ENCODE data around the gene ELL3. TPM values are rescaled to one million over a fixed set of nuclear protein-coding genes. Genes with fewer than 3 reads are reported as not detected.
A peak's percentile ranks its signal among the peaks of the same experiment; 100 is the strongest.
"Not testable (repeated sequence)": the region's sequence is repeated elsewhere in the genome, so short reads cannot be mapped to it uniquely, and the experiment has no call there.

Gene ELL3
- total and polyA plus RNA-seq, 10 of the 15 experiments (the other 5 are each of a cell fraction or from before 2014, with no cell fraction given): 12.9 to 30.3 (median 20.2) TPM

DNA sequence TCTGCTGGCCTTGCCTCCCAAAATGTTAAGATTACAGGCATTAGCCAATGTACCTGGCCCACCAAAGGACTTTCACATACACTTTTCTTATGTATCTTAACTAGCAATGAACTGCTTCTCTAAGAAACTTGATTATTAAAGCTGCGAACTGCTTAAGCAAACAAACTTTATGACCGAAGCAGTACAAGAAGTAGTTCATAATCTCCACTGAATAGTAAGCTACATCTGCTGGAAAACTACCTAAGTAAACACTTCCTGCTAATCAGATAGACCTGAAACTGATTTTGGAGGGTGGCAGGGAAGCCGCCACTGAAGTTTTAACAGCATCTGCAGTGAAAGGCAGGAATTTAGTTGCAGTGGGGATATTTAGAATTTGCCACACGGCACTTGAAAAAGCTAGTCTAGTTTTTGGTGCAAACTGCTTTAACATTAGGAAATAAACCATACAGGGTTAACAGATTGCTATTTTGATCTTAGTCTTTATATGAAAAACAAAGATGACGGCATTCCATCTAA, 31.7 kb upstream of the ELL3 start:
- Histone ChIP-seq H3K27ac (ENCODE audit: control insufficient read depth, insufficient read depth) (peak overlapping the region; percentile 59), H3K9me3 (replicated peaks; ENCODE audit: control insufficient read depth, insufficient read depth, low read length) (no peaks in the 10 kb centered on the region), H3K4me1 (ENCODE audit: control insufficient read depth, insufficient read depth, low read length) (peaks cover 26% of the 10 kb centered on the region), H2AFZ (ENCODE audit: control insufficient read depth, low read depth, low read length) (no peak overlapping the region), H4K20me1 (ENCODE audit: control insufficient read depth, insufficient read depth) (no peaks in the 10 kb centered on the region), H3K9ac (ENCODE audit: control insufficient read depth, insufficient read depth, low read length) (no peak overlapping the region), H3K27me3 (replicated peaks in 1 of 2; ENCODE audit: control insufficient read depth in 2 of 2, insufficient read depth in 2 of 2, low read length in 1 of 2) (no peaks in the 10 kb centered on the region), H3K79me2 (ENCODE audit: control insufficient read depth, insufficient read depth, low read length) (no peaks in the 10 kb centered on the region), H3K4me2 (ENCODE audit: control insufficient read depth, insufficient read depth) (peak overlapping the region; percentile 57), H3K4me3 (peak overlapping the region; percentile 19; the same call in 1 of the 2 replicates), H3K36me3 (ENCODE audit: control insufficient read depth in 2 of 2, insufficient read depth in 2 of 2, low read length in 1 of 2) (peaks cover 10 to 29% of the 10 kb centered on the region in 2 experiments)
- in situ Hi-C loops (cut with MboI) (no loop called here), intact Hi-C loops (cut with micrococcal nuclease; ENCODE audit: unreplicated experiment) (loop anchor here (2.0 kb wide), 1 partner anchor 32 kb away; the partner anchor contains the start of gene ELL3)
- 53% methylated on average over 5 of the region's 5 CpGs for WGBS (ENCODE audit: insufficient coverage, insufficient replicate concordance, low lambda C conversion rate, missing lambda C conversion rate)
- SMC1A ChIA-PET (ENCODE audit: uncharacterized antibody, unreplicated experiment): interaction anchor here (0.8 to 2.7 kb wide), 19 partner anchors 8 to 562 kb away, joined by 3 to 35 read pairs (median 8); partner anchors contain the start of genes ELL3, HYPK, MFAP1 and SERF2
- RAD21 ChIA-PET (ENCODE audit: unreplicated experiment): interaction anchor here (0.8 to 3.3 kb wide), 15 partner anchors 9 to 60 kb away, joined by 3 to 27 read pairs (median 8); partner anchors contain the start of genes ELL3, HYPK, MFAP1 and SERINC4
- no TSS peak for BruUV-seq (replicated peaks)
- no peak for FAIRE-seq
- ATAC-seq: peak; percentile 31
- CTCF ChIA-PET: interaction anchor here (0.6 to 3.2 kb wide), 10 partner anchors 8 to 257 kb away, joined by 3 to 19 read pairs (median 8); partner anchors contain the start of genes ELL3, HYPK, MFAP1 and SERINC4
- DNase-seq (ENCODE audit: low read depth, low spot score): no peak
- POLR2A ChIA-PET: interaction anchor here (0.6 to 6.1 kb wide), 13 partner anchors 8 to 919 kb away, joined by 3 to 74 read pairs (median 5); partner anchors contain the start of genes ELL3, HYPK, MFAP1 and SERF2
- TF ChIP-seq IKZF2 (IDR thresholded peaks at IDR 0.05): no peak
- no peak for TF ChIP-seq EED (IDR thresholded peaks at IDR 0.05; ENCODE audit: low read depth)
- TF ChIP-seq SMARCA5 (IDR thresholded peaks at IDR 0.05): peak; percentile 80
- no peak for TF ChIP-seq POU2F2 (IDR thresholded peaks at IDR 0.05; ENCODE audit: borderline replicate concordance, low read depth, low read length)
- TF ChIP-seq ZNF207 (IDR thresholded peaks at IDR 0.05; ENCODE audit: borderline replicate concordance): no peak

- CTCF ChIA-PET: interaction anchor here (1.7 kb wide), 1 partner anchor 26 kb away, joined by 5 read pairs; the partner anchor contains the start of gene ELL3
- in situ Hi-C loops (cut with MboI): loop anchor here (5.0 kb wide), 1 partner anchor 50 kb away; no protein-coding TSS in a partner anchor
Observed at GRCh38 chr15:43802676-43803075, 25.9 kb upstream of the ELL3 start.

More at GRCh38 chr15:43802676-43803075, 25.9 kb upstream of the ELL3 start:
- DNase-seq (ENCODE audit: low read depth, low spot score); FAIRE-seq; H4K20me1 ChIP-seq (ENCODE audit: control insufficient read depth, insufficient read depth); H3K4me2 ChIP-seq (ENCODE audit: control insufficient read depth, insufficient read depth); H3K9me3 ChIP-seq (replicated peaks; ENCODE audit: control insufficient read depth, insufficient read depth, low read length); BruUV-seq (replicated peaks); intact Hi-C loops (cut with micrococcal nuclease; ENCODE audit: unreplicated experiment); H2AFZ ChIP-seq (ENCODE audit: control insufficient read depth, low read depth, low read length); RAD21 ChIA-PET (ENCODE audit: unreplicated experiment); H3K9ac ChIP-seq (ENCODE audit: control insufficient read depth, insufficient read depth, low read length); H3K27ac ChIP-seq (ENCODE audit: control insufficient read depth, insufficient read depth); ATAC-seq; H3K4me3 ChIP-seq; H3K27me3 ChIP-seq (replicated peaks in 1 of 2; ENCODE audit: control insufficient read depth in 2 of 2, insufficient read depth in 2 of 2, low read length in 1 of 2): not testable (repeated sequence)
- TF ChIP-seq SMAD5 (IDR thresholded peaks at IDR 0.05; ENCODE audit: low read depth): 0 out of 2 replicates have a peak, but pooled peaks have one; percentile 23
- Histone ChIP-seq H3K79me2 (ENCODE audit: control insufficient read depth, insufficient read depth, low read length) (peaks cover 16% of the 10 kb centered on the region), H3K36me3 (ENCODE audit: control insufficient read depth in 2 of 2, insufficient read depth in 2 of 2, low read length in 1 of 2) (peaks cover 5 to 22% of the 10 kb centered on the region in 2 experiments), H3K4me1 (ENCODE audit: control insufficient read depth, insufficient read depth, low read length) (peaks cover 24% of the 10 kb centered on the region)
- ChIA-PET SMC1A (ENCODE audit: uncharacterized antibody, unreplicated experiment) (interaction anchor here (0.9 to 1.2 kb wide), 2 partner anchors 10 to 29 kb away, joined by 3 read pairs; no protein-coding TSS in a partner anchor), POLR2A (interaction anchor here (1.4 kb wide), 1 partner anchor 11 kb away, joined by 3 read pairs; no protein-coding TSS in a partner anchor)
- WGBS (ENCODE audit: insufficient coverage, insufficient replicate concordance, low lambda C conversion rate, missing lambda C conversion rate): 100% methylated on average over 7 of the region's 7 CpGs

Data from GM12878 (cell line).